Activated CD8-positive, alpha-beta memory T cell treated with anti-CD3 and anti-CD28 coated beads, Interleukin-2, amount 50 U/mL, for 24 hours (primary cell): ENCODE data around the gene CHCHD2.
A peak's percentile ranks its signal among the peaks of the same experiment; 100 is the strongest.
"Not testable (repeated sequence)": the region's sequence is repeated elsewhere in the genome, so short reads cannot be mapped to it uniquely, and the experiment has no call there.

Source experiments
- DNase-seq: peaks from one replicate; pipeline ENCODE4 v3.0.0-alpha.2; 2020; ENCODE audit errors: extremely low read depth

The CHCHD2 gene

GRCh38 chr7:56083150-56083785 lies 23.0 kb downstream of the CHCHD2 start:
- DNase-seq = no peak

- no peak for DNase-seq
Measured at GRCh38 chr7:56081626-56082340, 24.5 kb downstream of the CHCHD2 start.

- not testable (repeated sequence) for DNase-seq
Measured at GRCh38 chr7:56080726-56081435, 25.4 kb downstream of the CHCHD2 start.

- no peak for DNase-seq
Measured at GRCh38 chr7:56079450-56080185, 26.7 kb downstream of the CHCHD2 start.

GRCh38 chr7:56078196-56078595 lies 28.1 kb downstream of the CHCHD2 start:
- DNase-seq = no peak

- DNase-seq = no peak
Measured at GRCh38 chr7:56077681-56078080, 28.6 kb downstream of the CHCHD2 start.

GRCh38 chr7:56074371-56074791 lies 31.9 kb downstream of the CHCHD2 start:
- no peak for DNase-seq

GRCh38 chr7:56066376-56066775 lies 39.9 kb downstream of the CHCHD2 start:
- not testable (repeated sequence) for DNase-seq

- DNase-seq = peak; percentile 73
Measured at GRCh38 chr7:56063882-56064625, 42.2 kb downstream of the CHCHD2 start, which contains the start of gene SUMF2. Gene SUMF2 (plus strand): TSS chr7:56064286. CDS start chr7:56064312, 26 bp downstream.

GRCh38 chr7:56063500-56063881 lies 42.8 kb downstream of the CHCHD2 start:
- DNase-seq = no peak

- DNase-seq = no peak
Measured at GRCh38 chr7:56062382-56062781, 43.9 kb downstream of the CHCHD2 start.

GRCh38 chr7:56053993-56054392 lies 52.3 kb downstream of the CHCHD2 start:
- no peak for DNase-seq

- DNase-seq = no peak
Measured at GRCh38 chr7:56053379-56053778, 52.9 kb downstream of the CHCHD2 start.
